ENCODE measurements around the gene HS2ST1.

GRCh38 chr1:86988835-86989234 is 74.4 kb downstream of the HS2ST1 start:
- TF ChIP-seq CTCF (IDR thresholded peaks at IDR 0.05; ENCODE audit: low read depth, low read length, missing input control): no peak
- no peak for TF ChIP-seq JUND (IDR thresholded peaks at IDR 0.05)
- TF ChIP-seq RAD21 (IDR thresholded peaks at IDR 0.05): no peak
- TF ChIP-seq, protein P1, sequence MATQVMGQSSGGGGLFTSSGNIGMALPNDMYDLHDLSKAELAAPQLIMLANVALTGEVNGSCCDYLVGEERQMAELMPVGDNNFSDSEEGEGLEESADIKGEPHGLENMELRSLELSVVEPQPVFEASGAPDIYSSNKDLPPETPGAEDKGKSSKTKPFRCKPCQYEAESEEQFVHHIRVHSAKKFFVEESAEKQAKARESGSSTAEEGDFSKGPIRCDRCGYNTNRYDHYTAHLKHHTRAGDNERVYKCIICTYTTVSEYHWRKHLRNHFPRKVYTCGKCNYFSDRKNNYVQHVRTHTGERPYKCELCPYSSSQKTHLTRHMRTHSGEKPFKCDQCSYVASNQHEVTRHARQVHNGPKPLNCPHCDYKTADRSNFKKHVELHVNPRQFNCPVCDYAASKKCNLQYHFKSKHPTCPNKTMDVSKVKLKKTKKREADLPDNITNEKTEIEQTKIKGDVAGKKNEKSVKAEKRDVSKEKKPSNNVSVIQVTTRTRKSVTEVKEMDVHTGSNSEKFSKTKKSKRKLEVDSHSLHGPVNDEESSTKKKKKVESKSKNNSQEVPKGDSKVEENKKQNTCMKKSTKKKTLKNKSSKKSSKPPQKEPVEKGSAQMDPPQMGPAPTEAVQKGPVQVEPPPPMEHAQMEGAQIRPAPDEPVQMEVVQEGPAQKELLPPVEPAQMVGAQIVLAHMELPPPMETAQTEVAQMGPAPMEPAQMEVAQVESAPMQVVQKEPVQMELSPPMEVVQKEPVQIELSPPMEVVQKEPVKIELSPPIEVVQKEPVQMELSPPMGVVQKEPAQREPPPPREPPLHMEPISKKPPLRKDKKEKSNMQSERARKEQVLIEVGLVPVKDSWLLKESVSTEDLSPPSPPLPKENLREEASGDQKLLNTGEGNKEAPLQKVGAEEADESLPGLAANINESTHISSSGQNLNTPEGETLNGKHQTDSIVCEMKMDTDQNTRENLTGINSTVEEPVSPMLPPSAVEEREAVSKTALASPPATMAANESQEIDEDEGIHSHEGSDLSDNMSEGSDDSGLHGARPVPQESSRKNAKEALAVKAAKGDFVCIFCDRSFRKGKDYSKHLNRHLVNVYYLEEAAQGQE (IDR thresholded peaks at IDR 0.05): no peak
- TF ChIP-seq TAF1 (conservative IDR thresholded peaks at IDR 0.05): no peak
- TF ChIP-seq SP1 (IDR thresholded peaks at IDR 0.05): peak; percentile 41

Measured in liver (tissue), 3 donors.